ENCODE results near the gene SCART1.

DNA sequence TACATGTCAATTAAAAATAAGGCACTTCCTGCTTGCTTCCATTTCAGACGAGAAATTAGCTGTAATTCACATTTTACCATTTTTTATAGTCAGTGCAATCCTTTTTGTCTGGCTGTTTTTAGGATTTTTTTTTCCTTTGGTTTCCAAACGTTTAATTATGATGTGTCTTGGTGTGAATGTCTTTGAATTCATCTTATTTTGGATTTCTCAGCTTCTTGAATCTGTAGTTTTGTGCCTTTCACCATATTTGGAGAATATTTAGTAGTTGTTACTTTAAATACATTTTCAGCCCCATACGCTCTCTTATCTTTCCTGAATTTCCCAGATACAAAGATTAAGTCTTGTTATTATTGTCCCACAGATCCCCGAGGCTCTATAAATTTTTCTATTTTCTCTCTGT lies 2.4 kb upstream of the SCART1 start:
- TF ChIP-seq CTCF (IDR thresholded peaks at IDR 0.05) = no peak
- no peak for TF ChIP-seq POLR2AphosphoS5 (IDR thresholded peaks at IDR 0.05)
- TF ChIP-seq POLR2A (IDR thresholded peaks at IDR 0.05) = no peak
- TF ChIP-seq EP300 (IDR thresholded peaks at IDR 0.05) = no peak
